ENCODE data around the gene SPINK14. TPM values are rescaled to one million over a fixed set of nuclear protein-coding genes. Genes with fewer than 3 reads are reported as not detected.

The SPINK14 gene
- total RNA-seq, 4 donors from 2014 or later = not detected

- H3K27ac ChIP-seq = no peak overlapping the region
- DNase-seq (ENCODE audit: low spot score in 2 of 2) = no peak
- TF ChIP-seq CTCF (IDR thresholded peaks at IDR 0.05) (no peak), POLR2A (IDR thresholded peaks at IDR 0.05) (no peak), EP300 (IDR thresholded peaks at IDR 0.05) (no peak)
- H3K4me1 ChIP-seq = no peaks in the 10 kb centered on the region
- WGBS, 2 donors = 80 to 84% methylated on average over 6 of the region's 6 CpGs
- H3K4me3 ChIP-seq = no peak overlapping the region
- H3K36me3 ChIP-seq = no peaks in the 10 kb centered on the region
- no peaks in the 10 kb centered on the region for H3K27me3 ChIP-seq
- no peaks in the 10 kb centered on the region for H3K9me3 ChIP-seq
These were observed 53.2 kb downstream of the SPINK14 start for GRCh38 chr5:148221508-148221907.

GRCh38 chr5:148224117-148224742 lies 55.9 kb downstream of the SPINK14 start:
- TF ChIP-seq POLR2A (IDR thresholded peaks at IDR 0.05) (no peak), EP300 (IDR thresholded peaks at IDR 0.05) (no peak), CTCF (IDR thresholded peaks at IDR 0.05) (no peak)
- Histone ChIP-seq H3K4me3 (no peak overlapping the region), H3K27me3 (no peaks in the 10 kb centered on the region), H3K36me3 (no peaks in the 10 kb centered on the region), H3K27ac (no peak overlapping the region), H3K9me3 (no peaks in the 10 kb centered on the region), H3K4me1 (no peaks in the 10 kb centered on the region)
- WGBS, 2 donors = 32 to 40% methylated on average over 2 of the region's 2 CpGs
- DNase-seq (ENCODE audit: low spot score in 2 of 2) = no peak

Small RNA genes lying within 50 kb of the gene (small RNA-seq; reads per million reads assigned to genes)
- not detected for gene HMGN1P16

Other genes with a start within 250 kb of the SPINK14 start
- gene SPINK5, start 104.6 kb upstream of the SPINK14 start, total RNA-seq = 1 to 10 TPM in 2 of 4 donors, under 1 TPM in 2; 0.39 to 1.3 (median 0.97) TPM
- gene SPINK6, start 34.5 kb downstream of the SPINK14 start, total RNA-seq = not detected
- not detected for gene MARCOL, start 70.0 kb downstream of the SPINK14 start, total RNA-seq
- gene SPINK13, start 100.2 kb downstream of the SPINK14 start, total RNA-seq = 1 to 10 TPM in 1 of 4 donors, not detected in 3; 1.0 TPM
- gene SPINK7, start 143.9 kb downstream of the SPINK14 start, total RNA-seq = not detected
- not detected for gene SPINK9, start 167.0 kb downstream of the SPINK14 start, total RNA-seq
- 10 to 100 TPM; 55.0 to 60.7 (median 56.4) TPM for gene FBXO38, start 215.4 kb downstream of the SPINK14 start, total RNA-seq